Colon (tissue), 2 donors: ENCODE data around the gene ENOX2.

Experiments
- FAIRE-seq: peaks from 2 replicates; lab custom pipeline; 2012; peaks lifted over from hg19 to GRCh38; lab: Jason Lieb, UNC
- donor health status: control.
- donor health status: control.

Gene ENOX2

DNA sequence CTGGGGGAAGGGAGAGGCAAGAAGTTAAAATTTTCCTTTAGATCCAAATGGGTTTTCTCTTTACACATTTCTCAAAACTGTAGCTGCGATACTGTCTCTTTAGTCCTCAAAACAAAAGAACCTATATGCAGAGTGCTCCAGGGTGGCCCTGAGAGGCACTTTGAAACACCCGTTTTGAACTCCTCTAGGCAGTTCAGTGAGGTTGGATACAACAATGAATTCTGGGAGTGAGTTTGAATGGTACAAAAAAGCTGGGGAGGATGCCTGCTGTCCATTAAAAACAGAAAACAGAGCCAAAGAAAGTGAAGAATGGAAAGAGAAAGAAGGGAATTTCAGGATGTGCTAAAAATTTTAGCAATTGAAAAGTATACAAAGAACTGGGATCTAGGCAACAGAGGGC is 23.1 kb downstream of the ENOX2 start:
- FAIRE-seq = no peak

DNA sequence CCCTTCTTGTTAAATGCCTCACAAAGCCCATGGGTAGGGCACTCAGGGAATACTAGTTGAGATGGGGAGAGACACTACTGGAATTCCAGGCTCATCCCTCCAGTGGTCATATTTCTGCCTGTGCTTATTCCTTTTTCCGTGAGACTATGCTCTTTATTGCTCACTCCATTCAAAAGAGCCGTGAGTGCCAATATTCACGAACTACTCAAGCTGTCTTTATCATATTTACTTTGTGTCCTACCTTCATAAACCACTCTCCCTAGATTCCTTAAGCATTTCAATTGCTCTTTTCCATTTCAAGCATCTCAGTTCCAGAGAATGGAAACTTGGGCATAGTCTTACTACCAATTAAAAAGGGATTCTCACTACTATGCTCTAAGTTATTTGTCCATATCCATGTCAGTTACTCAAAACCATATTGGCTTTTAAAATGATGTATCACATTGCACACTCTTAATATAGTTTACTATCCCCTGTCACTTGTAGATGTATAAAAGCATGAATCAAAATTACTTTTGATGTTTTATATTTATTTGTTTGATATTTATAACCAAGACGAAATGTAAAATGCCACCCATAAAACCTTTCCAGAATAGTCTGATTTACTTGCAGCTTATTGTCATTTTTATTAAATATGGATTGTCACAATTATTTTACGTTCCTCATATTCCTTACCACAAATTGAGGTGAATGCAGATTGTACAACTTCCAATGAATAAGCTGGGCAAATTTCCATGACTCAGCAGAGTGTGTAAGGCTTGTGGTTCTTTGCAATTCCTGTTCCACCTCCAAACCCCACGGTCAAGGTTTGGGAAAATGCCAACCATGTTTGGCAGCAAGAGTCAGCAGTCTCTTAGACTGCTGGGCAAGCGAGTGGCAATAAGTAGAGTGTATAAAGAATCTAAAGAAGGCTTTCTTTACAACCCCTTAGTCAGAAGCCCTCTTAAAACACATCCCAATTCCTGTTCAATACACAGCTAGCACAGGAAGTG is 24.4 kb downstream of the ENOX2 start:
- peak; percentile 85 for FAIRE-seq

DNA sequence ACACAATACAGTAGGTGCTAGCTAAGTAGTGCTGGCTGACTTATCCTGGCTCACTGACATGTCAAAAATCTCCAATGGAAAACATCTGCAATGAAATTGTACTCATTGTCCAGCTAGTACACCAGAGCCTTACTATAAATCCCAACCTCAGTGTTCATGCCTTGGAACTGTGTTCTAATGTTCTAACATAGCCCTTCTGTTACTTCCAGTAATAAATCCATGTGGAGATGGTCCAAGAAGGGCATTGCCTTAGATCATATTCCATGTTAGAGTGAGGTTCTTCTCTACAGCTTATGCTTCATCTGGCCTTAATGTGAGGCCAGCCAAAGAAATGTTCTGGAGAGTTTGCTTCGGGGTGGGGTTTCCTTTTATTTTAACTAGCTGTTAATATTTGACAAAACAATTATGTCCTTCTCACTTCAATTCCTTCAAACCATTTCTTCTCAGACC is 25.1 kb downstream of the ENOX2 start:
- no peak for FAIRE-seq

DNA sequence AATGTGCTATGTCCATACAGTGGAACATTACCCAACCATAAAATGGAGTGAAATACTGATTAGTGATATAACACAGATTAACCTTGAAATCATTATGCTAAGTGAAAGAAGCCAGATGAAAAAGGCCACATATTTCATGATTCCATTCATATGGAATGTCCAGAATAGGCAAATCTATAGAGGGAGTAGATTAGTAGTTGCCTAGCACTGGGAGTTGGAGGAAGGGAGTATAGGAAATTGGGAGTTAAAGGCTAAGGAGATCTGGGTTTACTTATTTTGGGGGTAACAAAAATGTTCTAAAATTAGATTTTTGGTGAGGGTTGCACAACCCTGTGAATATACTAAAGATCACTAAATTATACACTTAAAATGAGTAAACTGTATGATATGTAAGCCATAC is 26.8 kb downstream of the ENOX2 start:
- FAIRE-seq = no peak

DNA sequence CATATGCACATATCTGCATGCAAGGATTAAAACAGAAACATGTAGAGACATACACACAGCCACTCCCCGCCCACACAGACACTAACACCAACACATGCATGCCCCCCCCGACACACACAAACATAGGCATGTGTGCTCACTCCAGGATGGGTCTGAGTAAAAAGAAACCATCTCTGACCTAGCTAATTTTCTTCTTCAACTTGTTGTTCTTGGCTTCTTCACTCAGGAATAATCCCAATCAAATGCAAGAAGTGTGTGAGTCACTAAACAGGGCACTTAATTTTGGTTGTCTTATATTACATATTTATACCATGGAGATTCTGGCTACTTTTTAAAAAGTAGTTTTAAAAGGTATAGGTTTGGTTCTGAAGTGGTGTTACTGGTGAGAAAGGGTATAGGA is 28.3 kb downstream of the ENOX2 start:
- no peak for FAIRE-seq

DNA sequence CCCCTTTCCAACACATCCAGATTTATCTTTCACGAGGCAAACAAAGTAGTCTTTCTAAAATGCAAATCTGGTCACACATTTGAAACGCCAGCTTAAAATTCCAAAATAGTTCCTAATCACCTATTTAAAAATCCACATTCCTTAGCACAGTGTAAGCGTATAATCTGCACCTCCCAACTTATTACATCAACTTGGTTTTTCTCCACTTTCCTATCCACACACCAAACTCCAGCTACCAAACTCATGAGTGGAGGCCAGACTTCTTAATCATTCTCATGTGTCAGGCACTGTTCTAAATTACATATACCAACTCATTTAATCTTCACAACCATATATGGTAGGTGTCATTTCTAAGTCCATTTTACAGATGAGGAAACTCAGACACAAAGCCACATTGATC is 33.8 kb downstream of the ENOX2 start:
- FAIRE-seq = peak; percentile 24

DNA sequence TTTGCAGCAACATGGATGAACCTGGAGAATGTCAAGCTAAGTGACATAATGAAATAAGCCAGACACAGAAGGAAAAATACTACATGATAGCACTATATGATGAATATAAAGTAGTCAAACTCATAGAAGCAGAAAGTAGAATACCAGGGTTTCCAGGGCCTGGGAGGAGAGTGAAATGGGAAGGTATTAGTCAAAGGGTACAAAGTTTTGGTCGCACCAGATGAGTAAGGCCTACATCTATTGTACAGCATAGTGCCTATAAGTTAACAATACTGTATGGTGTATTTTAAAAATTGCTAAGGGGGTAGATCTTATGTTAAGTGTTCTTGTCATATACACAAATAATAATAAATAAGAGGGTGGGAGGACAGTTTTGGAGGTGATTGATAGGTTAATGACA is 41.5 kb downstream of the ENOX2 start:
- FAIRE-seq = peak; percentile 76

DNA sequence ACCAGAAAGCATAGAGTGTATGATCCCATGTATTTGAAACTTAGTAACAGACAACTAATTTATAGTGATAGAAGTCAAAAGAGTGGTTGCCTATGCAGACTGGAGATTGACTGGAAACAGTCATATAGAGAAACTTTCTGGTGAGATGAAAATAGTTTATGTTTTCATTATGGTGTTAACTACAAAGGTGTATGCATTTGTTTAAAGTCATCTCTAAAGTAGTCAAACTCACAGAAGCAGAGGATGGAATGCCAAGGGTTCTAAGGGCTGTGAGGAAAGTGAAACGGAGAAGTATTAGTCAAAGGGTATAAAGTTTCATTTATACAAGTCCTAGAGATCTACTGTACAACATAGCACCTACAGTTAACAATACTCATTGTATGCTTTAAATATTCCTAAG is 45.8 kb downstream of the ENOX2 start:
- no peak for FAIRE-seq

DNA sequence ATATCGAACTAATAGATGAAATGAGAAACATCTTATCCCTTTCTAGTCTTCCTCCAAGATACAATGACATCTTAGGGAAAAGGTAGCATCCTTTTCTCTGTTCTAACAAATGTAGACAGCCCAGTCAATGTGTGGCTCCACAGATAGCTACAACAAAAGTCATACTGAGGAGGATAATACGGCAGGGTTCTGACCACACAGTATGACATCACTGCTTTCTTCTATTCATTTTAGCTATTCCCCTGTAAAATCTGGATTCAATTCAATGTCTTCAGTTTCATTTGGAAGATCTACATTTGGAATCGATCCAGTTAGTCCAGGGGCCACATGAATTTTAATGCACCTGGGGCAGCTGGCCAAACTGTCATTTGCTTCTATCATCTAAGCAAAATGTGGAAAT is 51.4 kb downstream of the ENOX2 start:
- no peak for FAIRE-seq

DNA sequence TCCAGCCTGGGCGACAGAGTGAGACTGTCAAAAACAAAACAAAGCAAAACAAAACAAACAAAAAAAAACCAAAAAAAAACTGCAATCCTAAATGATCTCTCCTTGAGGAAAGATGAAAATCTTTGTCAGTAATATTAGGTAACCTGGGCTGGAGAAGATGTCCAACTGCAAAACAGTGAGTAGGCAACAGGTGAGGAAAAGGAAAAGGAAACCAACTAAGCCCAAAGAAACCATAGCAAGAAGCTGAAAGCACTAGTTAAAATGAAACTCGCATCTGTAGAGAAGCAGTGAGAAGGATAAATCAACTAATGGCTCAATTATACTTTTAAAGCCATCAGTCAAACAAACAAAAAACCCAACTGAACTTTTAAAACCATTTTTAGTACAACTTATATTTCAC is 54.2 kb downstream of the ENOX2 start:
- FAIRE-seq = no peak

DNA sequence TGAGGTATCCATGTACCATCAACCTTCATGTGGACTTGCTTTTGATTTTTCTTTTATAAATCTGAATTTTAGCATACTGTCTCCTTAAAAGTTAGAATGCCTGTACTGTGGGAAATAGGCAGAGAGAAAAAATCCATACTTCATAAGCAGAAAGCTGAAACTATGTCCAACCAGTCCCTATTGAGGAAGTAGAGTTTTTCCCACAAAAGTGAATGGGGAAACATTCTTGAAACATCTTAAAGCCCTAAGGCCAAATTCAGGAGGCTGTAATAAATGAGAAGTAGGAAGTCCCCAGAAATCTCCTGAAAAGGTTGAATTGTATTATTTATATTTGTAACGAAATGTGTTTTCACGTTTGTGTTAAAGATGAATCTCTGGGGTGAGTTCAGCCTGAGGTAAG is 56.3 kb downstream of the ENOX2 start:
- FAIRE-seq = no peak

DNA sequence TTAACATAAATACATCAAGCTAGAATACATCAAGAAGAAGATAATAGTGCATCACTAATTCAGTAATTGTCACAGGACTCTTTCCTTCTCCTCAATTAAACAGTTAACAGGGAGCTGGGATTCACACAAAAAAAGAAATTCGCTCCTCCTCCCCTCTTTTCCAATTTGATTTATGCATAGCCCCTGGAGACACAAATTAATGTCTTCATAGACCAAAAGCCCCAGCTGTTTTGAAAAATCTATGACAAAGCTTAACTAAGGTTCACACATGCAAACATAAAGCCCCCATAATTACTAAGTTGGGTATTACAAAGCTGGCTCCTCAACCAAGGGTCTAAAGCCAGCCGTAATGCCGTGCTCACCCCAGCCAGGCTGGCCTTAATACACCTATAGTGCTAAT is 61.2 kb downstream of the ENOX2 start:
- FAIRE-seq = no peak

DNA sequence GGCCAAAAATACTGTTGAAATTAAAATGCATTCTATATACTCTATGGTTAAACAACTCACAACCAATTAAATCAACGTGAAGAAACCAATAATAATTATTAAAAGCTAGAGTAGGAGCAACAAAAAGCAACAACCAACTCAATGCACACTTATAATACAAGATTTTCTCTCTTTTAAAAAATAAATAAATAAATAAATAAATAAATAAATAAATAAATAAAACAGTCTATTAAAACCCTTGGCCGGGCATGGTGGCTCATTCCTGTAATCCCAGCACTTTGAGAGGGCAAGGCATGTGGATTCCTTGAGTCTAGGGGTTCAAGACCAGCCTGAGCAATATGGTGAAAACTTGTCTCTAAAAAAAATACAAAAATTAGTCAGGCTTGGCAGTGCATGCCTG is 62.7 kb downstream of the ENOX2 start:
- FAIRE-seq = no peak

DNA sequence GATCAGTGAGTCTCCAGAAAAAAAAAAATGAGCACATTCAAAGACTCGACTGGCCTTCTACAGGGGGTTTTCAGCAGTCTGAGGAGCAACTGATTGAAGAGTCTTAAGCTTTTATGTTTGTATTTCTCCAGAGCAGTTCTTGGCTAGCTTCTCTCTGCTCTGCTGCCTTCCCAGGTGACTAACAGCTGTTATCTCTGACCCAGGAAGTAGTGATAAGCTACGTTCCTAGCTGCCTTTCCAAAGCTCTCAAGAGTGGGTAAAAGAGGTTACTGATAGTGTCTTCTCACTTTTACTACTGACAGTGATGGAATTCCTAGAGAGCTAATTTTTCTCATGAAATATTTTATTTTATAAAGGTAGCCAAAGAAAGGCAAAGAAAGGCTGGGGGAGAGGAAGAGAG is 66.6 kb downstream of the ENOX2 start:
- FAIRE-seq = no peak

DNA sequence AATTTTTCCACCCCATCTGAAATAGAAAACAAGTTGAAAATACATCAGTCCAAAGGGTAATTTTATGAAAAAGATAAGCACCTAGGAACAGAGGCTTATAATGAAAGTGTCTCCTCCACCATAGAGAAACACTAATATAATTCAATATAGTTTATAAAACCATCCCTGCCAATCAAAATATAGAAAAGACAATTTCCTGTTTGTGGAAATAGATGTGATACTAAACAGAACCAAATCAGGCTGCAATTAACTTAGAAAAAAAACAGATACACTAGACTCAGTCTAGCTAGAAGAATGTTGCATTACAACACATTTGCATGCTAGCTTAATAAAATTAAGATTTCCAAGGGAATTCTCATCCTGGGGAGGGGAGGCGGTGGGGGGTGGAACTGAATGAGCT is 68.2 kb downstream of the ENOX2 start:
- peak; percentile 78 for FAIRE-seq

DNA sequence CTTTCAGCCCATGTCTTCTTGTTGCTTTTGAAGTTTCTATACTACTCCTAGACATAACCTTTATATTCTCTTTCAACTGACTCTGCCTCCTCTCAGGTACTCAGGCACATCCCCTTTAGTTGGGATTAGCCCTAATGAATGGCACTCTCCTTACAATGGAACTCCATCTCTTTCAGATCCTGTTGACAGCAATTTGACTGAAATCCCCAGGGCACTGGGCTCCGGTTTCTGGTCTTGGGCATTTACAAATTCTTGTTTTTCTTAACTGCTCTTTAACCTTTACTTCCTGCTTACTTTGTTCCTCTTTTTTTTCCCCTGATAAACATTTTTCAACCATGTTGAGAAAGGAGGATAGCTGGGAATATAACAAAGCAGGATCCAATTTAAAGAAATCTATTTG is 68.9 kb downstream of the ENOX2 start:
- FAIRE-seq = peak; percentile 81

DNA sequence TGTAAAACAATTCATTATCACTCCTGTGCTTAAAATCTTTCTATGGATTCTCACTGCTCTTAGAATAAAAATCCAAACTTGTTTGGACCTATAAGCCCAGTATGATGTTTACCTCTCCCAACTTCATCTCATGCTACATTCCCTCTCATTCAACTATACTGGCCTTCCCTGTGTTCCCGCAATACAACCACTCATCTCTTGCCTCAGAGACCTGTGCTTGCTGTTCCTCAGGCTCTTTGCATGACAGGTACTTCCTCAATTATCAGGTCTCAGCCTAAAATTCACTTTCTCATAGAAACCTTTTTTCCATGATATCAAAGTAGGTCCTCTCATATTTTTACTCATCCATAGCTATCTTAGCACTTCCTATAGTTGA is 71.7 kb downstream of the ENOX2 start:
- FAIRE-seq = no peak

DNA sequence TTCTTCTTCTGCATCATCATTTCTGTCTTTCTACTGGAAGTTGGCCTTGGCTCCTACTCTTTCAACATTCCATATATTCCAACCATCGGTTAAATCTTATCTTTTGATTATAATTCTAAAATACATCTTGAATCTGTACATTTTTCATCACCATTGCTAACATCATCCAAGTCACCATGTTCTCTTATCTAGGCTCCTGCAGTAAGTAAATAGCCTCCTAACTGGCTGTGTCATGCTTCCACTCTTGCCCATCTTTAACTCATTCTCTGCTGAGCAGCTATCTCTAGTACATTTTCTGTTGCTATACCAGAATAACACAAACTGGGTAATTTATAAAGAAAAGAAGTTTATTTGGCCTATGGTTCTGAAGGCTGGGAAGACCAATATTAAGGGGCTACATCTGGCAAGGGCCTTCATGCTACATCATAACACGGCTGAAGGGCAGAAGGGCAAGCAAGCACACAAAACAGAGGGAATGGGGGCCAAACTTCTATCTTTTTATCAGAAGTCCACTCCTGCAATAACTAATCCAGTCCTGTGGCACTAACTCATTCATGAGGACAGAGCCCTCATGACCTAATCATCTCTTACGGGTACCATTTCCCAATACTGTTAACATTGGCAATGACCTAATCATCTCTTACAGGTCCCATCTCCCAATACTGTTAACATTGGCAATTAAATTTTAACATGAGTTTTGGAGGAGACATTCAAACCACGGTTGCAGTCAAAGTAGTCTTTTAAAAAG is 72.2 kb downstream of the ENOX2 start:
- FAIRE-seq = no peak

DNA sequence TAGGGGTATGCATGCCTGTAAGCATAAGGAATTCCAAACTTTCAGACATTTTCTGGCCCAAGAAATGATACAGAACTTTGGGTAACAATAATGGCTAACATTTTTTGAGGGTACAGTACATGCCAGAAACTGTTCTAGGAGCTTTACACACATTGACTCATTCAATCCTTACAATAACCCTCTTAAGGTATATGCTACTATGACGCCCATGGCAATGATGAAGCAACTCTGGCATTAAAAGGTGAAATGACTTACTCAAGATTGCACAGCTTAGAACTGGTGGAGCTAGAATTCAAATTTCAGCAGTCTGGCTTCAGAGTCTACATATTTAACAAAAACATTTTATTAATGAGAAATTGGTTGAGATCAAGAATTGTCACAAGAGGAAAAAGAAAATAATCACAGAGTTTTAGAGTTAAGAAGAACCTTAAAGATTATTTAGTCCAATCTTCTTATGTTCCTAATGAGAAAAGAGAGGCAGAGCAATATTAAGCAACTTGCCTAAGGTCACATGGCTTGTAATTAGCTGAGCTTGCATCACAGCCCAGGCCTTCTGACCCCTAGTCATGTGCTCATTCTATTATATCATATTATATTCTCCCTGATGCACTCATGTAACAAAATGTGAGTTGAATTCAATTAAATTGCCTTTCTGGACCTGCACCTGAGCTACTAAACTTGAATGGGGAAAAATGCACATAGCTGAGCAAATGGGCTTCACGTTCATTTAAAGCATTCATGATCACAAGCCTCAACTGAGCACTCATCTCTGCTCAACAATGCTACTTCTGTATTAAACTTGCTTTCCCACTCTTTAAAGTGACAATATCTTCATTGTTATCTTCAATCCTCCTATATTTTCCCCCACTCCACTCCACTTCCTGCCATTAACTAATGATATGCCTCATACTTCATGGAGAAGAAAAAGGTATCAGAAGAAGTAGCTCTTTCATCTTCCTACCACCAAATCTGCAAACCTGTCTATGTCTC is 73.2 kb downstream of the ENOX2 start:
- FAIRE-seq = peak; percentile 47

DNA sequence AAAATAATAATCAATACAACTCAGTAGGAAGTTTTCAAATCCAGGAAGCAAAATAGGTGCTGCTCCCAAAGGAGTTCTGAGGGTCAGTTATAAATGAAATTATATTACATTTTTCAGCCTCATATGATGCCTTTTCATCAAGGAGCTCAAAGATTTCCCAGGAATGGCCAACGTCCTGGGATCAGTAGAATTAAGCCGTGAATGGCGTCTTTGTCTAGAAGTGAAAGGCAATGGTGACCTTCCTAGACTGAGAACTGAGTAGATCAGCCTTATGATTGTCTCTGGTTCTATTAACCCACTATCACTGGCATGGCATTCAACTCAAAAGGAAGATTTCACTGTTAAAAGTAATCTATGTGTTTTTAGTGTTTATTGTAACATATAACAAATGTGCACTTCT is 74.4 kb downstream of the ENOX2 start:
- FAIRE-seq = no peak

DNA sequence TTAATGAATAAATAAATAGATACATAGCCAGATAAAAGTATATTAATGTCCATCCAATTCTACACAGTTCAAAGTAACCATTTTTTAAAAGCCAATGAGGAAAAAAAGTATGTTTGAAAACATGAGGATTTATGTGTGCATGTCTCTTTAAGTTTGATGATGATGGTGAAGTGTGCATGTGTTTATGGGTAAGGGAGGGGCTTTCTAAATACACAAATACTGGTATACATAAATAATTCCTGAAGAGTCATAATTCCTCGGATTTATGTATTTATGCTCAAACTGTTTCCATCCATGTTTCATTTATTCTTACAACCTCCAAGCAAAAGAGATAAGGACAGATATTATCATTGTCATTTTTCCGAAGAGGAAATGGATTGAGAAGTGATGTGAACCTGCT is 75.4 kb downstream of the ENOX2 start:
- peak; percentile 84 for FAIRE-seq

DNA sequence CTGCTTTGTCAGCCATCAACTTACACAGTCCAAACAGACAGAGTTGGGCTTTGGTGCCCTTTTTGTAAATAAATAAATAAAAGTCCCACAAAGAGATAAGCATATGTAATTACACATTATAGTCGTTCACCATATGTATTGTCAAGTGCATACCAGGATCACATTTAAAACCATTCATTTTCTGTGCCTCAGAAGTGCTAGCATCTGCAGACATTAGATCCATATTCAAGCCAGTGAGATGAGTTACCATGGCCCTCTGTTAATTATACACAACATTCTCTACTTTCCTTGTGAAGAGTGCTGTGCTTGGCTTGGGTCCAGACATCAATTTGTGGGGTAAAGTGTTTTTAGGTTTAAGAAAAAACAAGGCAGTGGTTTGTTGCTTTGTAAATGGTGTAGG is 76.8 kb downstream of the ENOX2 start:
- FAIRE-seq = no peak
